Measurements from ENCODE around the gene AFF3. TPM values are rescaled to one million over a fixed set of nuclear protein-coding genes. Genes with fewer than 3 reads are reported as not detected.

Gene AFF3
- total and polyA plus RNA-seq, 2 experiments from 2014 or later = 12.0 to 12.8 TPM

DNA sequence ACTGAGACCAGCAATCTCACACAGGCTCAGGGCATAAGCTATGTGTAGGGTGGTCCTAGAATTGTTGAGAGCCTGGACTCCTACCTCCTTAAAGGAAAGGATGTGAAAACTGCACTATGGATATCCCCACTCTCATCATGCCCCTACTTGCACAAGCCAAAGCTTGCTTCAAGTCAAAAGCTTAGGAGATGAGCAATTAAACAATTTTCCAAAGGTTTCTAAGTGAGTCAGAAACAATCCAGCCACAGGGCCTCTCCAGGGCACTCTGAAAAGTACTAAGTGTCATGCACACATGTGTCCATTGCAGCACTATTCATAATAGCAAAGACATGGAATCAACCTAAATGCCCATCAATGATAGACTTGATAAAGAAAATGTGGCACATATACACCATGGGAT is 215.4 kb downstream of the AFF3 start:
- peaks cover 17% of the 10 kb centered on the region for H3K4me1 ChIP-seq (ENCODE audit: low read depth)
- H3K27me3 ChIP-seq = no peaks in the 10 kb centered on the region
- no peak for TF ChIP-seq CTCF (IDR thresholded peaks at IDR 0.05; ENCODE audit: low read depth, low read length)
- no peak for DNase-seq (ENCODE audit: low read depth in 1 of 2, low spot score in 1 of 2)
- no peak overlapping the region for H3K27ac ChIP-seq
- H3K36me3 ChIP-seq = no peaks in the 10 kb centered on the region
- no peak overlapping the region for H3K4me3 ChIP-seq
- no peaks in the 10 kb centered on the region for H3K9me3 ChIP-seq (ENCODE audit: low read depth)

GRCh38 chr2:99925960-99926359 is 216.4 kb downstream of the AFF3 start:
- no peaks in the 10 kb centered on the region for H3K27me3 ChIP-seq
- TF ChIP-seq CTCF (IDR thresholded peaks at IDR 0.05; ENCODE audit: low read depth, low read length) = no peak

GRCh38 chr2:99922664-99923063 is 219.7 kb downstream of the AFF3 start:
- no peak for DNase-seq (ENCODE audit: low read depth in 1 of 2, low spot score in 1 of 2)
- TF ChIP-seq CTCF (IDR thresholded peaks at IDR 0.05; ENCODE audit: low read depth, low read length) = no peak
- H3K27me3 ChIP-seq = no peaks in the 10 kb centered on the region

More at GRCh38 chr2:99925960-99926359, 216.4 kb downstream of the AFF3 start:
- no peak overlapping the region for H3K4me3 ChIP-seq
- no peak for DNase-seq (ENCODE audit: low read depth in 1 of 2, low spot score in 1 of 2)
- no peak overlapping the region for H3K27ac ChIP-seq
- peaks cover 17% of the 10 kb centered on the region for H3K4me1 ChIP-seq (ENCODE audit: low read depth)
- H3K36me3 ChIP-seq = no peaks in the 10 kb centered on the region
- no peaks in the 10 kb centered on the region for H3K9me3 ChIP-seq (ENCODE audit: low read depth)

GRCh38 chr2:99921903-99922302 is 220.5 kb downstream of the AFF3 start:
- Histone ChIP-seq H3K27ac (no peak overlapping the region), H3K36me3 (no peaks in the 10 kb centered on the region), H3K9me3 (ENCODE audit: low read depth) (no peaks in the 10 kb centered on the region), H3K27me3 (no peaks in the 10 kb centered on the region), H3K4me3 (no peak overlapping the region), H3K4me1 (ENCODE audit: low read depth) (no peaks in the 10 kb centered on the region)
- TF ChIP-seq CTCF (IDR thresholded peaks at IDR 0.05; ENCODE audit: low read depth, low read length) = no peak
- no peak for DNase-seq (ENCODE audit: low read depth in 1 of 2, low spot score in 1 of 2)

More at GRCh38 chr2:99922664-99923063, 219.7 kb downstream of the AFF3 start:
- H3K4me1 ChIP-seq (ENCODE audit: low read depth) = no peaks in the 10 kb centered on the region
- no peak overlapping the region for H3K27ac ChIP-seq
- H3K4me3 ChIP-seq = no peak overlapping the region
- no peaks in the 10 kb centered on the region for H3K9me3 ChIP-seq (ENCODE audit: low read depth)
- H3K36me3 ChIP-seq = no peaks in the 10 kb centered on the region

- Histone ChIP-seq H3K27ac (no peak overlapping the region), H3K4me3 (no peak overlapping the region), H3K4me1 (ENCODE audit: low read depth) (no peaks in the 10 kb centered on the region), H3K36me3 (no peaks in the 10 kb centered on the region), H3K9me3 (ENCODE audit: low read depth) (no peaks in the 10 kb centered on the region), H3K27me3 (no peaks in the 10 kb centered on the region)
- no peak for DNase-seq (ENCODE audit: low read depth in 1 of 2, low spot score in 1 of 2)
- no peak for TF ChIP-seq CTCF (IDR thresholded peaks at IDR 0.05; ENCODE audit: low read depth, low read length)
These were observed 224.0 kb downstream of the AFF3 start for GRCh38 chr2:99918389-99918788.

Data from cardiac muscle cell (in vitro differentiated cells and primary cell).